Stimulated activated naive B cell treated with anti-CD40 and anti-IgM and Interleukin-4, amounts not matched to agents 10 μg/mL and 1 μg/mL and 100 μg/mL, for 72 hours (primary cell): Measurements from ENCODE around the gene CFAP46.
"Not testable (repeated sequence)": the region's sequence is repeated elsewhere in the genome, so short reads cannot be mapped to it uniquely, and the experiment has no call there.

ENCODE experiments used
- ATAC-seq, 2 donors: fragments of 150-1000 bp; cut with Tn5 transposase; replicated peaks; 2 replicates each; pipeline ENCODE4 v1.10.0; 2021; ENCODE audit warnings: moderate library complexity in 1 of 2
- DNase-seq: peaks from one replicate; pipeline ENCODE4 v3.0.0; 2021
- H3K27ac Mint-ChIP-seq: one replicate; pipeline ENCODE4 v1.8.0; 2022; ENCODE audit warnings: mild to moderate bottlenecking, mixed read lengths
- H3K27me3 Mint-ChIP-seq, 2 donors: one replicate each; pipeline ENCODE4 v1.8.0; 2022; ENCODE audit warnings: mixed read lengths in 2 of 2
- H3K36me3 Mint-ChIP-seq, 2 donors: one replicate each; pipeline ENCODE4 v1.8.0; 2022; ENCODE audit warnings: mixed read lengths in 2 of 2, mild to moderate bottlenecking in 1 of 2
- H3K4me1 Mint-ChIP-seq, 2 donors: one replicate each; pipeline ENCODE4 v1.8.0; 2022; ENCODE audit warnings: mixed read lengths in 2 of 2, mild to moderate bottlenecking in 1 of 2
- H3K4me3 Mint-ChIP-seq, 2 donors: one replicate each; pipeline ENCODE4 v1.8.0; 2022; ENCODE audit warnings: mild to moderate bottlenecking in 2 of 2, mixed read lengths in 2 of 2, moderate library complexity in 1 of 2
- H3K9me3 Mint-ChIP-seq, 2 donors: one replicate each; pipeline ENCODE4 v1.8.0; 2022; ENCODE audit warnings: mixed read lengths in 2 of 2, mild to moderate bottlenecking in 1 of 2

CFAP46 gene

GRCh38 chr10:132807621-132808049 is 134.7 kb downstream of the CFAP46 start:
- peaks cover 12 to 21% of the 10 kb centered on the region in 2 donors for H3K27me3 Mint-ChIP-seq
- H3K4me1 Mint-ChIP-seq: no peaks in the 10 kb centered on the region
- H3K27ac Mint-ChIP-seq: no peak overlapping the region
- no peak overlapping the region for H3K4me3 Mint-ChIP-seq
- DNase-seq (no peak), ATAC-seq (no peak)
- H3K9me3 Mint-ChIP-seq: no peaks in the 10 kb centered on the region
- no peaks in the 10 kb centered on the region for H3K36me3 Mint-ChIP-seq

GRCh38 chr10:132806561-132807003 is 135.8 kb downstream of the CFAP46 start:
- Mint-ChIP-seq H3K4me1 (no peaks in the 10 kb centered on the region), H3K36me3 (no peaks in the 10 kb centered on the region), H3K4me3 (no peak overlapping the region), H3K27me3 (peaks cover 12 to 21% of the 10 kb centered on the region in 2 donors), H3K9me3 (no peaks in the 10 kb centered on the region), H3K27ac (no peak overlapping the region)
- DNase-seq (no peak), ATAC-seq (no peak)

- DNase-seq: no peak
- H3K9me3 Mint-ChIP-seq: no peaks in the 10 kb centered on the region
- no peak for ATAC-seq
- no peaks in the 10 kb centered on the region for H3K36me3 Mint-ChIP-seq
- no peaks in the 10 kb centered on the region for H3K4me1 Mint-ChIP-seq
- H3K4me3 Mint-ChIP-seq: no peak overlapping the region
- peaks cover 12 to 21% of the 10 kb centered on the region in 2 donors for H3K27me3 Mint-ChIP-seq
- no peak overlapping the region for H3K27ac Mint-ChIP-seq
Measured at GRCh38 chr10:132806110-132806509, 136.3 kb downstream of the CFAP46 start.

GRCh38 chr10:132805599-132805998 is 136.8 kb downstream of the CFAP46 start:
- no peaks in the 10 kb centered on the region for H3K36me3 Mint-ChIP-seq
- no peaks in the 10 kb centered on the region for H3K4me1 Mint-ChIP-seq
- no peaks in the 10 kb centered on the region for H3K9me3 Mint-ChIP-seq
- DNase-seq (no peak), ATAC-seq (no peak)
- no peak overlapping the region for H3K4me3 Mint-ChIP-seq
- H3K27me3 Mint-ChIP-seq: peaks cover 8 to 17% of the 10 kb centered on the region in 2 donors
- H3K27ac Mint-ChIP-seq: no peak overlapping the region

GRCh38 chr10:132804785-132805426 is 137.5 kb downstream of the CFAP46 start:
- H3K4me3 Mint-ChIP-seq: no peak overlapping the region
- peaks cover 3 to 10% of the 10 kb centered on the region in 2 donors for H3K27me3 Mint-ChIP-seq
- no peak for DNase-seq
- no peaks in the 10 kb centered on the region for H3K4me1 Mint-ChIP-seq
- H3K9me3 Mint-ChIP-seq: no peaks in the 10 kb centered on the region
- no peak for ATAC-seq
- H3K36me3 Mint-ChIP-seq: no peaks in the 10 kb centered on the region
- no peak overlapping the region for H3K27ac Mint-ChIP-seq

GRCh38 chr10:132804287-132804686 is 138.1 kb downstream of the CFAP46 start:
- no peak for ATAC-seq
- no peaks in the 10 kb centered on the region for H3K4me1 Mint-ChIP-seq
- H3K27ac Mint-ChIP-seq: no peak overlapping the region
- no peaks in the 10 kb centered on the region for H3K36me3 Mint-ChIP-seq
- no peak overlapping the region for H3K4me3 Mint-ChIP-seq
- no peaks in the 10 kb centered on the region for H3K9me3 Mint-ChIP-seq
- H3K27me3 Mint-ChIP-seq: peaks cover 0 to 4% of the 10 kb centered on the region in 2 donors
- DNase-seq: no peak

- Mint-ChIP-seq H3K9me3 (no peaks in the 10 kb centered on the region), H3K4me3 (no peak overlapping the region), H3K27ac (no peak overlapping the region), H3K36me3 (no peaks in the 10 kb centered on the region), H3K27me3 (no peaks in the 10 kb centered on the region), H3K4me1 (no peaks in the 10 kb centered on the region)
- no peak for ATAC-seq
- DNase-seq: no peak
Measured at GRCh38 chr10:132803416-132804210, 138.8 kb downstream of the CFAP46 start.

GRCh38 chr10:132802694-132803320 is 139.6 kb downstream of the CFAP46 start:
- H3K36me3 Mint-ChIP-seq: no peaks in the 10 kb centered on the region
- H3K27ac Mint-ChIP-seq: no peak overlapping the region
- no peak for ATAC-seq
- H3K27me3 Mint-ChIP-seq: no peaks in the 10 kb centered on the region
- no peaks in the 10 kb centered on the region for H3K4me1 Mint-ChIP-seq
- no peaks in the 10 kb centered on the region for H3K9me3 Mint-ChIP-seq
- H3K4me3 Mint-ChIP-seq: no peak overlapping the region
- no peak for DNase-seq

- Mint-ChIP-seq H3K27ac (no peak overlapping the region), H3K27me3 (no peaks in the 10 kb centered on the region), H3K9me3 (no peaks in the 10 kb centered on the region), H3K4me3 (no peak overlapping the region), H3K36me3 (no peaks in the 10 kb centered on the region), H3K4me1 (no peaks in the 10 kb centered on the region)
- ATAC-seq: no peak
- no peak for DNase-seq
Measured at GRCh38 chr10:132802048-132802447, 140.3 kb downstream of the CFAP46 start.

- ATAC-seq: no peak
- no peak overlapping the region for H3K4me3 Mint-ChIP-seq
- H3K4me1 Mint-ChIP-seq: no peaks in the 10 kb centered on the region
- no peak for DNase-seq
- H3K36me3 Mint-ChIP-seq: no peaks in the 10 kb centered on the region
- no peaks in the 10 kb centered on the region for H3K9me3 Mint-ChIP-seq
- peaks cover 0 to 4% of the 10 kb centered on the region in 2 donors for H3K27me3 Mint-ChIP-seq
- H3K27ac Mint-ChIP-seq: no peak overlapping the region
Measured at GRCh38 chr10:132799865-132800264, 142.5 kb downstream of the CFAP46 start.

GRCh38 chr10:132798876-132799275 is 143.5 kb downstream of the CFAP46 start:
- H3K4me1 Mint-ChIP-seq: no peaks in the 10 kb centered on the region
- H3K36me3 Mint-ChIP-seq: no peaks in the 10 kb centered on the region
- H3K9me3 Mint-ChIP-seq: no peaks in the 10 kb centered on the region
- no peak overlapping the region for H3K27ac Mint-ChIP-seq
- peaks cover 0 to 14% of the 10 kb centered on the region in 2 donors for H3K27me3 Mint-ChIP-seq
- no peak for DNase-seq
- ATAC-seq: no peak
- no peak overlapping the region for H3K4me3 Mint-ChIP-seq

- no peaks in the 10 kb centered on the region for H3K9me3 Mint-ChIP-seq
- DNase-seq (no peak), ATAC-seq (no peak)
- H3K36me3 Mint-ChIP-seq: no peaks in the 10 kb centered on the region
- no peaks in the 10 kb centered on the region for H3K4me1 Mint-ChIP-seq
- peaks cover 0 to 19% of the 10 kb centered on the region in 2 donors for H3K27me3 Mint-ChIP-seq
- no peak overlapping the region for H3K4me3 Mint-ChIP-seq
- H3K27ac Mint-ChIP-seq: no peak overlapping the region
Measured at GRCh38 chr10:132798403-132798802, 144.0 kb downstream of the CFAP46 start.

GRCh38 chr10:132797986-132798385 is 144.4 kb downstream of the CFAP46 start:
- not testable (repeated sequence) for H3K27ac Mint-ChIP-seq, H3K36me3 Mint-ChIP-seq, ATAC-seq, DNase-seq, H3K4me3 Mint-ChIP-seq, H3K4me1 Mint-ChIP-seq, H3K9me3 Mint-ChIP-seq
- H3K27me3 Mint-ChIP-seq: peaks cover 3 to 23% of the 10 kb centered on the region in 2 donors

GRCh38 chr10:132796846-132797245 is 145.5 kb downstream of the CFAP46 start:
- Mint-ChIP-seq H3K36me3 (no peaks in the 10 kb centered on the region), H3K27ac (no peak overlapping the region), H3K9me3 (no peaks in the 10 kb centered on the region), H3K4me3 (no peak overlapping the region), H3K4me1 (no peaks in the 10 kb centered on the region), H3K27me3 (peaks cover 4 to 27% of the 10 kb centered on the region in 2 donors)
- ATAC-seq: no peak
- no peak for DNase-seq
